ENCODE measurements around the gene ZNF496.

Gene ZNF496

GRCh38 chr1:247331172-247331524 lies 519 bp downstream of the ZNF496 start:
- peak; percentile 60 for DNase-seq (ENCODE audit: extremely low spot score, insufficient read length, low read depth)
- peak; percentile 53 for FAIRE-seq

GRCh38 chr1:247330548-247331171 lies 1.0 kb downstream of the ZNF496 start:
- DNase-seq (ENCODE audit: extremely low spot score, insufficient read length, low read depth) (no peak), FAIRE-seq (no peak)

- DNase-seq (ENCODE audit: extremely low spot score, insufficient read length, low read depth) (no peak), FAIRE-seq (no peak)
Measured at GRCh38 chr1:247329097-247329617, 2.5 kb downstream of the ZNF496 start.

- FAIRE-seq (no peak), DNase-seq (ENCODE audit: extremely low spot score, insufficient read length, low read depth) (no peak)
Measured at GRCh38 chr1:247328311-247328710, 3.4 kb downstream of the ZNF496 start.

GRCh38 chr1:247326411-247327130 lies 5.1 kb downstream of the ZNF496 start:
- no peak for DNase-seq (ENCODE audit: extremely low spot score, insufficient read length, low read depth)
- FAIRE-seq, result no peak

- no peak for DNase-seq (ENCODE audit: extremely low spot score, insufficient read length, low read depth)
- FAIRE-seq, result no peak
Measured at GRCh38 chr1:247324923-247325322, 6.7 kb downstream of the ZNF496 start.

GRCh38 chr1:247324204-247324787 lies 7.4 kb downstream of the ZNF496 start:
- DNase-seq (ENCODE audit: extremely low spot score, insufficient read length, low read depth) (no peak), FAIRE-seq (no peak)

- FAIRE-seq (no peak), DNase-seq (ENCODE audit: extremely low spot score, insufficient read length, low read depth) (no peak)
Measured at GRCh38 chr1:247322849-247323586, 8.6 kb downstream of the ZNF496 start.

- no peak for DNase-seq (ENCODE audit: extremely low spot score, insufficient read length, low read depth)
Measured at GRCh38 chr1:247322442-247322841, 9.2 kb downstream of the ZNF496 start.

GRCh38 chr1:247317702-247318101 lies 14.0 kb downstream of the ZNF496 start:
- FAIRE-seq, result no peak
- no peak for DNase-seq (ENCODE audit: extremely low spot score, insufficient read length, low read depth)

More at GRCh38 chr1:247322442-247322841, 9.2 kb downstream of the ZNF496 start:
- FAIRE-seq, result no peak

- FAIRE-seq, result peak; percentile 45
- no peak for DNase-seq (ENCODE audit: extremely low spot score, insufficient read length, low read depth)
Measured at GRCh38 chr1:247316590-247317197, 15.0 kb downstream of the ZNF496 start.

GRCh38 chr1:247304031-247304430 lies 27.6 kb downstream of the ZNF496 start:
- FAIRE-seq (no peak), DNase-seq (ENCODE audit: extremely low spot score, insufficient read length, low read depth) (no peak)

- FAIRE-seq (no peak), DNase-seq (ENCODE audit: extremely low spot score, insufficient read length, low read depth) (no peak)
Measured at GRCh38 chr1:247303216-247303615, 28.5 kb downstream of the ZNF496 start.

GRCh38 chr1:247301176-247301540 lies 30.5 kb downstream of the ZNF496 start:
- FAIRE-seq, result no peak

GRCh38 chr1:247300491-247301175 lies 31.0 kb downstream of the ZNF496 start:
- FAIRE-seq (no peak), DNase-seq (ENCODE audit: extremely low spot score, insufficient read length, low read depth) (no peak)

More at GRCh38 chr1:247301176-247301540, 30.5 kb downstream of the ZNF496 start:
- no peak for DNase-seq (ENCODE audit: extremely low spot score, insufficient read length, low read depth)

GRCh38 chr1:247299723-247300381 lies 31.8 kb downstream of the ZNF496 start:
- FAIRE-seq, result no peak

GRCh38 chr1:247298701-247299100 lies 33.0 kb downstream of the ZNF496 start:
- no peak for FAIRE-seq
- no peak for DNase-seq (ENCODE audit: extremely low spot score, insufficient read length, low read depth)

More at GRCh38 chr1:247299723-247300381, 31.8 kb downstream of the ZNF496 start:
- no peak for DNase-seq (ENCODE audit: extremely low spot score, insufficient read length, low read depth)

GRCh38 chr1:247298124-247298481 lies 33.6 kb downstream of the ZNF496 start:
- no peak for FAIRE-seq
- DNase-seq (ENCODE audit: extremely low spot score, insufficient read length, low read depth), result no peak

All from GM18507 (cell line).